NCI-H226 (cell line): ENCODE results near the gene UQCC5.
"Not testable (repeated sequence)": the region's sequence is repeated elsewhere in the genome, so short reads cannot be mapped to it uniquely, and the experiment has no call there.

Source experiments
- DNase-seq: peaks from one replicate; pipeline ENCODE4 v3.0.0-alpha.2; 2015

UQCC5 gene

DNA sequence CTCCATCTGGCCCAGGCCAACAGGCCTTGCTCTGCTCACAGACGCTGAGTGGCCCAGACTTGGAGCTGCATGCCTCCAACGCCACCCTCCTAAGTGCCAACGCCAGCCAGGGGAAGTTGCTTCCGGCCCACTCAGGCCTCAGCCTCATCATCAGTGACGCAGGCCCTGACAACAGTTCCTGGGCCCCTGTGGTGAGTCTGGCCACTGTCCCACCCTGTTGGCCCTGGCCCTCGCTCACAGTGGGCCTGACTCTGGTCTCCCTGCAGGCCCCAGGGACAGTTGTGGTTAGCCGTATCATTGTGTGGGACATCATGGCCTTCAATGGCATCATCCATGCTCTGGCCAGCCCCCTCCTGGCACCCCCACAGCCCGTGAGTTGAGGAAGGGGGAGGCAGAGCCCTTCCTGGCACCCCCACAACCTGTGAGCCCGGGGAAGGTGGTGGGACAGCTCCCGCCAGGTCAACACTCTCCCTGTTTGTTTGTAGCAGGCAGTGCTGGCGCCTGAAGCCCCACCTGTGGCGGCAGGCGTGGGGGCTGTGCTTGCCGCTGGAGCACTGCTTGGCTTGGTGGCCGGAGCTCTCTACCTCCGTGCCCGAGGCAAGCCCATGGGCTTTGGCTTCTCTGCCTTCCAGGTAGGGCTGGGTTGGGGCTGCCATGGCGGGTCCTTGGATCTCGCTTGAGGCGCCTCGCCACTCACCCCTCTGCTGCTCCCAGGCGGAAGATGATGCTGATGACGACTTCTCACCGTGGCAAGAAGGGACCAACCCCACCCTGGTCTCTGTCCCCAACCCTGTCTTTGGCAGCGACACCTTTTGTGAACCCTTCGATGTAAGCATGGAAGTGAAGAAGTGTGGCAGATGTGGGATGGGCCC lies 12.8 kb upstream of the UQCC5 start:
- no peak for DNase-seq

DNA sequence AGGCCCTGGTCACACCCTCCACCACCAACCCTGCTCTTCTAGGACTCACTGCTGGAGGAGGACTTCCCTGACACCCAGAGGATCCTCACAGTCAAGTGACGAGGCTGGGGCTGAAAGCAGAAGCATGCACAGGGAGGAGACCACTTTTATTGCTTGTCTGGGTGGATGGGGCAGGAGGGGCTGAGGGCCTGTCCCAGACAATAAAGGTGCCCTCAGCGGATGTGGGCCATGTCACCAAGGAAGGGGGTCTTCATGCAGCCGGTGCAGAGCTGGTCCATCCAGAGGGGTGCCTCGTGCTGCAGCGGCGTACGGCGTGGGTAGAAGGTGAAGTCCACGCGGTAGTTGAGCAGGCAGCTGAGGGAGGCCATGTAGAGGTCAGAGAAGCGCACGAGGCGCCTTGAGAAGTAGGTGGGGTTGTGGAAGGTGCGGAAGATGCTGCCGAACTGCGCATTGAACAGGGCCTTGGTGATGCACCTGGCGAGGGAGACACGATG lies 12.1 kb upstream of the UQCC5 start:
- no peak for DNase-seq

DNA sequence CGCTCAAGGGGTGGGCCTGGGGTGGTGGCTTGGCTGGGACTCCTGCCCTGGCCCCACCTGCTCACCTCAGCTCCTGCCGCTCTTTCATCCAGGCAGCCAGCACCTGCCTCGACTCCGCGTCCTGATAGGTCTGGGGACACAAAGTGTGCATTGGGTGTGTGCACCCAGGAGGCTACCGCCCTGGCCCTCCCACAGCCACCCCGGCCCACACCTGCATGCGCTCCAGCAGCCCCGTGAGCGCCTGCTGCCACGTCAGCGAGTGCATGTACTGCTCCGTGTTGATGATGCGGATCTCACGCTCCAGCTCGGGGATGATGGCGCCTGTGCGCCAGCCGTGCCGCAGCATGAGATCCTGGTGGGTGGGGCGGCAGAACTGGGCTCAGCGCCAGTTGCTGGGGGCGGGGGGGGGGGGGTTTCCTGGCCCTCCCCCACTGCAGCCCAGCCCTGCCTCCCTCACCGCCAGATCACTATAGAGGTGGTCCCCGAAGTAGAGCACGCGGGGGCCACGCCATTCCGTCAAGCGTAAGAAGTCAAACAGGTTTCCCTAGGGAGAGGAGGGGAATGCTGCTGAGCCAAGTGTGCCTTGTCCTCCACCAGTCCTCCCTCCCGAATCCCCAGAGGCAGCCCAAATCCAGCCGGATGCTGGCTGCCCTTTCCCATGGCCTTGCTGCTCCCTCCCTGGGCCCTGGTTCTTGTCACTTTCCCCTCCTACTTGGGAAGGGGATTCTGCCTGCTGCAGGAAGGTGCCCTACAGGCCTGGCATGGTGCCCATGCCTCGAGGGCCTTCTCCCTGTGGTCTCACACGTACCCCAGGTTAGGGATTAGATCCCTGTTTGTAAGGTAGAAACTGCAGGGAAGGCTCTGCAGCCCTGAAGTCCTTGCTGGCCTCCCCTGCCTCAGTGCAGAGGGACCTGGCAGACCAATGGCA lies 11.4 kb upstream of the UQCC5 start:
- DNase-seq, result no peak

DNA sequence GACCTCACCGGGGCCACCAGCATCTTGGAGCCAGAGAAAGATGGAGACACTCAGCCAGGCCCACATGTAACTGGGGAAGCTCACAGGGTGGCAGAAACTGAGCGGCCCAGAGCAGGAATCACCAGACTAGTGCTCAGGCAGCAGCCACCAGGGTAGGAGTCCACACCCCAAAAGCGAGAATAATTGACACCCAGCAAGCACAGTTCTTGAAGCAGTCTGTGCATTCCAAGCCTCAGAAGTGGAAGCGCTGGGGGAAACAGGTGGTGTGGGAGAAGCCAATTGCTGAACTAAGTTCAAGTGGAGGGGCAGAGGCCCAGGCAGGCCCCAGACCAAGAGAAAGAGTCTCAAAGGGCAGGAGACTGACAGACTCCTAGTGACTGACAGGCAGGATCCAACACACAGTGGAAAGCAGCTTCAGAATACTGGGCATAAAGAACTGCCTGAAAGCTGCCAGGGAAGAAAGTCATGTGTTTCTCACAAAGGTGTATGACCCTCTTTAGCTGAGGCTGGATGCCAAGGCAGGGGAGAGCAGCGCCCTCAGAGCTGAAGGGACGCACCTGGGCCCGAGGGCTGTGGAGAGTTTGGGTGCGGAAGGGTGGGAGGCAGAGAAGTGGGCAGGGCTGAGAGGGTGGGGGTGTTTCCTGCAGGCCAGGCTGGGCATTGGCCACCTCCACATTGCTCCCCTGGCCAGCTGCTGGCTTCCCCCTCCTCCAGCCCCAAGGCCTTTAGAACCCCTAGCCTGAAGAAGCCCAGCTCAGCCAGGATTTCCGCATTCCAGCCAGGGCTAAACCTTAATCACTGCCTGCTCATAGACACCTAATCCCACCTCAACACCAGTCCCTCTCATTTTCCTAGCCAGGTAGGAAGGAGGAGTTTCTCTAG lies 10.5 kb upstream of the UQCC5 start:
- DNase-seq, result no peak

DNA sequence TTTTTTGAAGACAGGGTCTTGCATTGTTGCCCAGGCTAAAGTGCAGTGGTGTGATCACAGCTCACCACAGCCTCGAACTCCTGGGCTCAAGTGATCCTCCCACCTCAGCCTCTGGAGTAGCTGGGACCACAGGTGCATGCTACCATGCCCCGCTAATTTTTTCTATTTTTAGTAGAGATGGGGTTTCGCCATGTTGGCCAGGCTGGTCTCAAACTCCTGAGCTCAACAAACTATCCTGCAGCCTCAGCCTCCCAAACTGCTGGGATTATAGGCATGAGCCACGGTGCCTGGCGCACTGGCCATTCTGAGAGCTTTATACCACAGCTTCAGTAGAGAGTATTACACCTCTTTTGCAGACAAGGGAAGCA lies 9.8 kb upstream of the UQCC5 start:
- not testable (repeated sequence) for DNase-seq

DNA sequence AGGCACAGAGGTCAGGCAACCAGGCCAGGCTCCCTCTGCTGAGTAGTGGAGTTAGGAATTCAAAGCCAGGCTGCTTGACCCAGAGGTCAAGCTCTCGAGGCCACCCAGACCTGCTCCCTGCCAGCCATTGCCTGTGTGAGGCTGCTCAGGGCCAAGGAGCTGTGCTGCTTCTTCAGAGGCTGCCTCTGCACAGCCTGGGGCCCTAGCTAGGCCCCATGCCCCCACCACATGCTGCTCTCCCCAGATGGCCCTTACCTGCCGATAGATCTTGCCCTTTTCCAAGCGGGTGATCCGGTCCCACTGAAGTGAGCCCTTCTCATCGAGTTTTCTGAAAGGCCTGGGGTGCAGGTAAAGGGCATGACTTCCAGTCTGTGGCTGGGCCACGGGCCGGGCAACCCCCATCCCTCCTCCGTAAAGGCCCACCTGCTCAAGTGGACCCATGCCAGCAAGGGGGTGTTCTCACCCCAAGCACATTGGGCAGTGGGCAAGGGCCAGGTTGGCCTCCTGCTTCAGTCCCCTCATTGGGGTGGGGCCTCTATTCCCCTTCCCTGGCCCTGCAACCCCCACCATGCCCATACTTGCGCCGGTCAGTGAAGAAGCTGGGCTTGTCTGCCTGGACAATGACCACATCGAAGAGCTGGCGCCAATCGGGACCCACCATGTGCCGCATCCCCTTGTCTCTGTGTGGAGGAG lies 9.2 kb upstream of the UQCC5 start:
- DNase-seq, result no peak

DNA sequence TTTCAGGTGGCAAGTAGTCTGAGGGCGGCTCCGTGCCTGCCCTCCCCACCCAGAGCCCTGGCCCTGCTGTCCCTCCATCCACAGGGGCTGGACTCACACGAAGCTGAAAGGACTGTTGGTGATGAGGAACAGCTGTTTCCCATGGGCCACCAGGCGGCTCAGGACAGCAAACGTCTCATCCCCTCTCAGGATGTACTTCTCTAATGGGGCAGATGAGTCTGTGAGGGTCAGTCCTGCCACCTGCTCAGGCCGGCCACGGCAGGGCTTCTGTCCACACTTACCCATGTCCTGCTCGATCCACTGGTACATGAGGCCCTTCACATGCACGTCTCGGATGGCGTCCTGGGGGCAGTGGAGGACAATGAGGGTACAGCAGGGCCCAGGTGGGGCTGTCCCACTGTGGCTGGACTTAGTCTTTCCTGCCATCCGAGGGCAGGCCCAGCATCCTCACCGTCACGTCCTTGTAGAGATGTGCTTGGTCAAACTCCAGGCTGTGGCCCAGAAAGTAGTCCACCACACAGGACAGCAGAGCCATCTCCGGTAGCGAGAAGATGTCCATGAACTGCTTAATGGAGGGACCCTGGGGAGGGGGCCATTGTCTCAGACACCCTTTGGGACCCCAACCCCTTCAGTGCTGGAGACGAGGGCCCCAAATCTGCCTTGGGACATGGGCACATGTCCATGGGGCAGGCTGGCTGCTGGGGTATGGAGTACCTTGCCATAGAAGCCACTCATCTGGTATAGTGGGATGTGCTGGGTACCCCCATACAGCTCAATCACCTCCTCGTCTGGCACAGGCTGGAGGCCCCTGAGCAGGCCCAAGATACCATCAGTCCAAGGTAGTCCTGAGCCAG lies 8.4 kb upstream of the UQCC5 start:
- no peak for DNase-seq

DNA sequence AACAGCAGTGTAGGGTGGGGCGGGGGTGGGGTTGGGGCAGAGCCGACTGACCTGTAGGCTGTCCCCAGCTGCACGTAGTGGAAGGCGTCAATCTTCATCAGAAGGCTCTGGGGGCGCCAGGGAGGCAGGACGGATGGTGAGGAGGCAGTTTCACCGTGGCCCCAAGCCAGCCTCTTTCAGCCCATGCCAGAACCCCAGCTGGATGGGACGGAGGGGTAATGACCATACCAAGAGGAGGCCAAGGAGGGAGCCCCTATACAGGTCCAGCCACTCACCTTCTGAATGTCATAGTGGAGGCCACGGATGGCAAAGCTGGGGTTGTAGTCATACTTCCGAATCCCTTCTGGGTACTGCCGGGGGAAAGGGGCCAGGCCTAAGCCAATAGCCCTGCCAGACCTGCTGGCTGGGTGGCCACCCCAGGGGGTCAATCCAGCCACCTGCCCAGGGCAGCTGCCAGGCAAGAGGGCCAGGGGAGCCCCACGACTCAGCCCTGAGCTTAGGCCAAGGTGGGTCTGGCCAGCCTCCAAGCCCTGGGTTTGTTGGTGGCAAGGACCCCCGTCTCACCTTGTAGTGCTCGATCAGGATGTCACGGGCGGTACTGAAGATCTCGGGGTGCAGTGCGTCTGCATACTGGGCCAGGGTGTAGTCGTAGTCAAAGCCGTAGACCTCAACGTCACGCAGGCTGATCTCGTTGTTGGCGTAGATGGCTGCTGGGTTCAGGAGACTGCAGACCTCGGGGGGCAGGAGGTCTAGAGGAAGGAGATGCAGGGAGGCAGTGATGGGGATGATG lies 7.6 kb upstream of the UQCC5 start:
- no peak for DNase-seq

DNA sequence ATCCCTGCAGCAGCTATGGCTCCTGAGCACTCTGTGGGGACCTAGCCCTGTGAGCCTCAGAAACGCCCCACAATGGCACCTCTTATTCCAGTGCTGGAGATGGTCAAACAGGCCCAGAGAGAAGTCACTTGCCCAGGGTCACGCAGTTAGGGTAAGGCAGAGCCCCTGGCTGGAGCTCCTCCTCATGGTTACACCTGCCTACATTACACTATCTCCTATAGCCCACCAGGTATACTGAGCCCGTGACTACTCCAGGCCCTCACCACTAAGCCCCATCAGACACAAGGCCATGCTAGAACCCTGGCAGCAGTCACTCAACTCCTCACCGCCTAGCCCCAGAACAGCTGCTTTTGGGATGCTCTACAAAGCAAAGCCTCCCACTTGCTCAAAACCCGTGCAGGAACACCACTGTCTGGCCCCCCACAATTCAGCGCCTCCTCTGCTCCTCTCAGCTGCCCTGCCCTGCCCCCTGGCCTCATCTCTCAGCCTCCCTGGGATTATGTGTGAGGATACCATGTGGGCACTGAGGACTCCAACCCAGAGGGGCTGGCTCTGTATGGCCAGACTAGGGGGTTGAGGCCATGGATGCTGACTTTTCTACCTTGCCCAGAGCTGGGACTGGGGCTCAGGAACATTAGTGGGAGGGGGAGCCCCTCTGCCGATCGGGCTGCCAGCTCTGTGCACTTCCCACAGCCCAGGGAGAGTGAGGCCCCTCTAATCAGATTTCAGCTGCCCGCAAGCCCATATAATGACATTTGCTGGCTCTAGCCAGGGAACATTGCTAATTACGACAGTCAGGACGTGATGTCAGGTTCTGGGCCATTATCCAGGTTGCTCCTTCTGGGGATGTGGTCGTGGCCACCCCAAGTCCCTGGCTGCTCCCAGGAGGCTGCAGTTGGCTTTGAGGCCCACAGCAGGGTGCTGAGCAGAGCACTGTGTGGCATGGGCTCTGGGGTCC lies 6.8 kb upstream of the UQCC5 start:
- no peak for DNase-seq

DNA sequence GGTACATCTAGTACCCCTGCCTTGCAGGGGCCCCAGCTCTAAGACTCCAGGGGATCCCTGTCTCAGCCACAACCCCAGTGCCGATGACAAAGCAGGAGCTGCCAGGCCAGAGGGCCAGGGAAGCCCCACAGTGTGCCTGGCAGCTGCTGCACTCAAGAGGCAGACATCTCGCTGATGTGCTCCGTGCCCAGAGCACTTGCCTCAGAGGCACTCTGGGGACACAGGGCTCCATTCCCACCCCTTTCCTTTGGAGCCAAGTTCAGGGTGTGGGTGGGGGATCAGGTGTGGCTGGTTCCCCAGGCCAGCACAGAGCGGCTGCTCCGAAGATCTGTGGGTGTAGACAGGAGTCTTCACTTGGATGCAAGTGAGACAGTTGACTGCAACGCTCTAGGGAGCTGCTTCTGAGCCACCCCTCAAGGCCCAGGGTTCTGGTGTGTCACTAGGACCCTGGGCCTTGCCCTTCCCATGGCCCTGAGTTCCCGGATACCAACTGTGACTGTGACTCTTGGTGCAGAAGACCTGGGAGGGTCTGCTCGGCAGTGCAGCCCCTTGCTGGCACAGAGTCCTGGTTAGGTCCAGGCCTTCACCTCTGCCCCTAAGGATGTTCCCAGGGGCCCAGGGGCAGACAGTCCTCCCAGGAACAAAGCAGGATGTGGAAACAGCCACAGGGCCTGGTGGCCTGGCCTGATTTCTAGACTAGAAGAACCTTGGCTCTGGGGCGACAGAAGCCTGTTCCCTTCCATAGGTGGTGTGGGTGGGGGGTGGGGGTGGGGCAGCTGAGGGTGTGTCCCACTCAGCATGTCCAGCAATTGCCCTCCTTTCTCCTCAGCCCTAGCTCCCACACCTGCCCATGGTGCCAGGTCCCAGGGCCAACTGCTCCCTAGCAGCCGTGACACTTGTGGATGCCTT lies 5.2 kb upstream of the UQCC5 start:
- no peak for DNase-seq

DNA sequence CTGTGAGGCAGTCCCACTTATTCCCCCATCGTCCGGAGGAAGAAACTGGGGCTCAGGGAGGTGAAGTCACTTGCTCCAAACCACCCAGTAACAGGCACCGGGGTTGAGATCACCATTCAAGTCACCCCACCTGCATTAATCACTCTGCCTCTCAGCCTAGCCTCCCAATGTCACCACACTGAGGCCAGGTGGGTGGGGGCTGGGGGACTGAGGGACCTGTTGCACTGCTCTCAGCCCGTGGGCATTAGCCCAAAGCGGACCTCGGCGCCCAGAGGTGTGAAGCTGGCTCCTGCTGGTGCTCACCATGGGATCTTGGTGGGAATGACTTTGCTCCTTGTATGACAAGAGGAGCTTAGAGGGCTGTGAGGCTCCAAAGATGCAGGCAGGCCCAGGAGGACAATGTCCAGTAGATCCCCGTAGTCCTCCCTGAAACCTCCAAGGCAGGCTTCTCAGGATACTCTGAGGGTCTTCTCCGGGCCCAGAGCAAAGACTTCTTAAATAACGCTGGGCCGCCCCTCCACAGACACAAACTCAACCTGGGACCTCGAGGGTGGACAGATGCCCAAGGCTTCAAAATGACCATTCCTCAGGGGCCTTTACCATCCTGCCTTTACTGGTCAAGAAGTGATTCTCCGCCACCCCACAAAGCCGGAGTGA lies 4.4 kb upstream of the UQCC5 start:
- DNase-seq, result no peak

DNA sequence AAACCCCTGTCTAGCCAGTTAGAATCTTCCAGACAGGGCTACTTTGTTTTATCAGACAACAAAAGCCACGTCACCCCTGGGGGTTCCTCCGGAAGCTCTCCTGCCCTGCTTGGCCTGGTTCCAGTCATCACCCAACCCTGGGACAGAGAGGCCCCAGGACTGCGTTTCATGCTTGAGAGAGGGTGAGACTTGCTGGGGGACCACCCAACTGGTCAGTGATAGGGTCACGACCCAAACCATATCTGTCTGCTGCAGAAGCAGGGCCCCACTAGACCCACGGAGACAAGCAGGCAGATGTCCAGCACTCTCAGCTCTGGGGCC lies 3.9 kb upstream of the UQCC5 start:
- no peak for DNase-seq

DNA sequence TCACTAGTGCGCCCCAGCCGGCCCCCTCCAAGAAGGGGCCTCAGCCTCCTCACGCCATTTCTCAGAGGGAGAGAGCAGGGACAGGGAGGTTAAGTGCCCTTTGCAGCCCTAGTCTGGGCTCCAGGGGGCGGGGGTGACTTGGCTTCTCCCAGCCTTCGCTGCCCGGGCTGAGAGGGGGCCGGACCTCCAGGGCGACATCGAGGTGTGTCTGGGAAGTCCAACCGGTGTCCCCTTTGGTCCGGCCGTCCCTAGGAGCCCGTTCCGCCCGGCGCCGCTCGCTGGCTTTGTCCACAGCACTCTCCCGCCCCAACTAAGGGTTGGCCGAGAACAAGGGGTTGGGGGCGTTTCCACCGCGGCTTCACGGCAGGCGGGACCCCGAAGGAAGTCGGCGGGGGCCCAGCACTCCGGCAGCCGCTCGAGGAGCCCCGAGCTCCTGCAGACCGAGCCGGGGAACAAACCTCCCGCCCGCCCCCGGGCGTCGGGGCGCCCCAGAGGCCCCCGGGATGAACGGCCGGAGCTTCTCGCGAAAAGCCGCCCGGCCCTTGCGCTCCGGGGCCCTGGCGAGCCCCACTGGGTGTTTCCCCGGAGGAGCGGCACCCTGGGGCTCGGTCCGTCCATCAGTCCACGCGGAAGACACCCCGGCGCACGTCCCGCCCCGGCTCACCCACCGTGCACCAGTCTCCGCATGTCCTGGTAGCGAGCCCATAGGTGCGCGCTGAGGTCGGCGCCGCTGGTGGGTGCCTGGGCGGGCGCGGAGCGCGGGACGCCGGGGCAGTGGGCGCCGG lies 3.4 kb upstream of the UQCC5 start:
- no peak for DNase-seq

DNA sequence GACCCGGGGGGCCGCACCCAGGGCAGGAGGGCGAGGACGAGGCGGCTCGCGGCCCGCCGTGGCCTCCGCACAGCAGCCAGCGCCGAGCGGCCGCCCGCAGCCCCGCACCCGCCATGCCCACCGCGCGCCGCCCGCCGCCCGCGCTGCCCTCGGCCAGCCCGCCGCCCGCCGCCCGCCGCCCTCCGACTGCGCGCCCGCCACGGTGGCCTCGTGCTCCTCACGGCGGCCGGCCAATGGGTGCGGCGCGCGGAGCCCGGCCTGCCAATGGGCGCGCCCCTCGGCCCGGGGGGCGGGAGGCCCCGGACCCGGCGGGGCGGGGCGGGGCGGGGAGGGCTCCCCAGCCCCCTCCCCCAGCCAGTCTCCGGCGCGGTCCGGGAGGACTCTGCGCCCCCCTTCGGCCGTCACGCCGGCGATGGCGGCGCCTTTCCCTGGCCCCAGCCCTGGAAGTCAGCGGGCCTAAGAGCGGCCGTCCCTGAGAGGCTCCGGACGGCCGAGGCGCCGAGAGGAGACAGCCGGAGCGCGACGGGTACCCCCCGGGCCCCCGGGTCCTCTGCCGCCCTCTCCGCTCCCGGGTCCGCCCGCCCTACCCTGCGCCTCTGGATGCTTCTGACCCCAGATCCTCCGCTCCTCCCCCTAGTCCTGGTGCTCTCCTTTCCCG lies 2.7 kb upstream of the UQCC5 start, which contains the start of gene NT5DC2:
Gene NT5DC2 (minus strand): TSS at position 235 of the 658 bp plus-strand sequence. CDS start 120 bp downstream, at position 115.
- DNase-seq, result peak; percentile 34

DNA sequence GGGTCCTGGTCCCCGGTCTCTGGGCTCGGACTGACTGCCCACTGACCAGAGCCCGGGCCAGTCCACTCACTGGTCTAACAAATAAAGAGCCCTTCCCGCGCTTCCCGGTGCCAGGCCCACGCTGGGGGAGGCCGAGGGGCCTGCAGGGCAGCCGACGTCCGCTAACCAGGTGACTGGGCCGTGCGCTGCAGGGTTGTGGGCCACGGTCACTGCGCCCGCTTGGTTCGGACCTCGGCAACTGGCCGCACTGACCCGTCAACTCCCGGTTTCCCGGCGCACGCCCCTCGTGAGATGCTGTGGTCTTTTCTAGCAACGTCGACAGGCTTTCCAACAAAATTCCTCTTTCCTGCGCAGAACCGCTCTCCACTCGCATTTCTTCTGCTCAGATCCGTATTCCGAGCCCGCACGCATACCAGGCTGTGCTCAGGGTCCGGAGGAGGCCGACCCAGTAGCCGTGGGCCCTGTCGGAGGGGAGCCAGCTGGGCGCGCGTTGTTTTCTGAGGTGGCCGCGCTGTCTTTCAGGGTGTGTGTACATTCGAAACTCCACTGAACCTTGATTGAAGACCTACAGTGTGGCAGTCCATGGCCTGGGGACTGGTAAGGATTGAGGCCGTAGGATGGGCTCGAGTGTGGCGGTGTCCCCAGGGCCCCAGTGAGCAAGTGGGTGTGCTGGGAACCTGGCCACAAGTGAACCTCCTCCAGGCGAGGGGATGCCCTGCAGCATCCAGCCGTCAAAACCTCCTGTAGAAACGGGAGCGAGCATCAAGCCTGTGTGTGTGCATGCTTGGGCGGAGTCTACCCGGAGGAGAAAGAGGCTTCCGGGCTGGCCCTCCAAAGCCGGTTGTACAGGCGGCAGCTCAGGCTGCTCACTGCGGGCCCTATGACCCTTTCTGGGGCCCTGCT lies 1.9 kb upstream of the UQCC5 start:
- DNase-seq, result no peak
